ENCODE results near the gene CDH4. TPM values are rescaled to one million over a fixed set of nuclear protein-coding genes. Genes with fewer than 3 reads are reported as not detected.

Gene CDH4
- total RNA-seq, 1 experiment from 2014 or later = not detected

GRCh38 chr20:61306937-61307475 is 54.9 kb downstream of the CDH4 start:
- BruUV-seq (replicated peaks) = no TSS peak
- CTCF ChIA-PET = no interaction called here
- peaks cover 94% of the 10 kb centered on the region for H3K27me3 ChIP-seq (ENCODE audit: insufficient read depth, low read depth)

GRCh38 chr20:61307686-61308476 is 55.8 kb downstream of the CDH4 start:
- no peak for DNase-seq
- H3K4me3 ChIP-seq = no peak overlapping the region
- ChIA-PET CTCF (no interaction called here), POLR2A (ENCODE audit: unreplicated experiment) (no interaction called here)
- no peak overlapping the region for H3K4me2 ChIP-seq
- no peaks in the 10 kb centered on the region for H3K4me1 ChIP-seq (replicated peaks; ENCODE audit: insufficient read depth)
- no peaks in the 10 kb centered on the region for H3K79me2 ChIP-seq (ENCODE audit: low read depth)
- H3K27ac ChIP-seq = no peak overlapping the region
- intact Hi-C loops (cut with micrococcal nuclease; ENCODE audit: unreplicated experiment) = no loop called here
- TF ChIP-seq CTCF (conservative IDR thresholded peaks at IDR 0.05) (no peak), EZH2 (IDR thresholded peaks at IDR 0.05; ENCODE audit: low read depth) (no peak)
- H2AFZ ChIP-seq = no peak overlapping the region
- no peaks in the 10 kb centered on the region for H3K9me2 ChIP-seq (ENCODE audit: insufficient read depth)
- no peaks in the 10 kb centered on the region for H3F3A ChIP-seq (ENCODE audit: insufficient read depth, low read depth)
- H3K36me3 ChIP-seq (ENCODE audit: low read depth) = no peaks in the 10 kb centered on the region
- H3K9me3 ChIP-seq (ENCODE audit: insufficient read depth, low read depth) = no peaks in the 10 kb centered on the region
- H3K27me3 ChIP-seq (ENCODE audit: insufficient read depth, low read depth) = peaks cover 94% of the 10 kb centered on the region
- H4K20me1 ChIP-seq (ENCODE audit: insufficient read depth) = 0 out of 2 replicates have a peak, but pooled peaks cover 4% of the 10 kb centered on the region
- no TSS peak for BruUV-seq (replicated peaks)

More at GRCh38 chr20:61306937-61307475, 54.9 kb downstream of the CDH4 start:
- no peaks in the 10 kb centered on the region for H3K79me2 ChIP-seq (ENCODE audit: low read depth)
- H3K9me2 ChIP-seq (ENCODE audit: insufficient read depth) = no peaks in the 10 kb centered on the region
- intact Hi-C loops (cut with micrococcal nuclease; ENCODE audit: unreplicated experiment) = no loop called here
- no peak overlapping the region for H3K4me3 ChIP-seq
- H3K36me3 ChIP-seq (ENCODE audit: low read depth) = no peaks in the 10 kb centered on the region
- H3K4me2 ChIP-seq = no peak overlapping the region
- no peaks in the 10 kb centered on the region for H3K9me3 ChIP-seq (ENCODE audit: insufficient read depth, low read depth)
- no peaks in the 10 kb centered on the region for H3K4me1 ChIP-seq (replicated peaks; ENCODE audit: insufficient read depth)
- 0 out of 2 replicates have a peak, but pooled peaks cover 4% of the 10 kb centered on the region for H4K20me1 ChIP-seq (ENCODE audit: insufficient read depth)
- TF ChIP-seq EZH2 (IDR thresholded peaks at IDR 0.05; ENCODE audit: low read depth) (no peak), CTCF (conservative IDR thresholded peaks at IDR 0.05) (no peak)
- no peak overlapping the region for H2AFZ ChIP-seq
- no peaks in the 10 kb centered on the region for H3F3A ChIP-seq (ENCODE audit: insufficient read depth, low read depth)
- no peak for DNase-seq
- H3K27ac ChIP-seq = no peak overlapping the region
- POLR2A ChIA-PET (ENCODE audit: unreplicated experiment) = no interaction called here

GRCh38 chr20:61308477-61308774 is 56.4 kb downstream of the CDH4 start:
- Histone ChIP-seq H3F3A (ENCODE audit: insufficient read depth, low read depth) (no peaks in the 10 kb centered on the region), H3K4me3 (no peak overlapping the region), H3K27ac (no peak overlapping the region), H2AFZ (no peak overlapping the region), H3K4me1 (replicated peaks; ENCODE audit: insufficient read depth) (no peaks in the 10 kb centered on the region), H3K9me3 (ENCODE audit: insufficient read depth, low read depth) (no peaks in the 10 kb centered on the region), H3K79me2 (ENCODE audit: low read depth) (no peaks in the 10 kb centered on the region), H3K9me2 (ENCODE audit: insufficient read depth) (no peaks in the 10 kb centered on the region), H3K4me2 (no peak overlapping the region), H3K36me3 (ENCODE audit: low read depth) (no peaks in the 10 kb centered on the region), H4K20me1 (ENCODE audit: insufficient read depth) (0 out of 2 replicates have a peak, but pooled peaks cover 4% of the 10 kb centered on the region), H3K27me3 (ENCODE audit: insufficient read depth, low read depth) (peaks cover 94% of the 10 kb centered on the region)
- ChIA-PET POLR2A (ENCODE audit: unreplicated experiment) (no interaction called here), CTCF (no interaction called here)
- intact Hi-C loops (cut with micrococcal nuclease; ENCODE audit: unreplicated experiment) = no loop called here
- BruUV-seq (replicated peaks) = no TSS peak
- TF ChIP-seq CTCF (conservative IDR thresholded peaks at IDR 0.05) = no peak
- no peak for TF ChIP-seq EZH2 (IDR thresholded peaks at IDR 0.05; ENCODE audit: low read depth)
- no peak for DNase-seq
